SK-N-SH (cell line): Measurements from ENCODE around the gene PTPRD. TPM values are rescaled to one million over a fixed set of nuclear protein-coding genes. Genes with fewer than 3 reads are reported as not detected.

Experiments
- CTCF ChIA-PET: fragments of 300-600, 350-600 bp; formaldehyde crosslinking; extraction: SDS; loops from one replicate; lab custom pipeline; 2021; lab: Yijun Ruan, JAX
- POLR2A ChIA-PET: fragments of 350-600 bp; sonication (Branson Sonifier 250); formaldehyde crosslinking; extraction: SDS; loops from one replicate; lab custom pipeline; 2020; ENCODE audit warnings: antibody characterized with exemption, inconsistent platforms; lab: Yijun Ruan, JAX
- DNase-seq: peaks from one replicate; pipeline ENCODE4 v3.0.0; 2012
- H2AFZ ChIP-seq: fragments of 200-600 bp; sonication (generic); 2 replicates; pipeline ENCODE4 v1.8.1; 2016; ENCODE audit warnings: antibody characterized with exemption, mild to moderate bottlenecking, low read depth
- H3F3A ChIP-seq: fragments of 200-600 bp; sonication (generic); replicated peaks from 2 replicates; pipeline ENCODE3; 2016; ENCODE audit warnings: antibody characterized with exemption, mild to moderate bottlenecking; ENCODE audit not compliant: insufficient read depth
- H3K27ac ChIP-seq, 2 experiments: fragments of 200-500 bp in 1 of 2; fragments of 200-600 bp in 1 of 2; sonication (Bioruptor generic) in 1 of 2; sonication (generic), shearing (Covaris generic) in 1 of 2; 2 replicates each; pipeline versions ENCODE4 v1.5.1 to v1.6.1; 2014 to 2016; ENCODE audit warnings: low read depth in 2 of 2, inconsistent platforms in 1 of 2, low read length in 1 of 2, mild to moderate bottlenecking in 1 of 2, mixed read lengths in 1 of 2
- H3K27me3 ChIP-seq: fragments of 200-600 bp; sonication (generic), shearing (Covaris generic); 2 replicates; pipeline ENCODE4 v1.6.1; 2016; ENCODE audit warnings: mixed run types; ENCODE audit not compliant: insufficient read depth
- H3K36me3 ChIP-seq, 2 experiments: fragments of 200-500 bp in 1 of 2; fragments of 200-600 bp in 1 of 2; sonication (Bioruptor generic) in 1 of 2; sonication (generic) in 1 of 2; replicated peaks in 1 of 2; 2 replicates each; pipeline versions ENCODE3 to v1.5.1; 2014 to 2016; ENCODE audit warnings: low read length in 1 of 2, mild to moderate bottlenecking in 1 of 2; ENCODE audit not compliant: insufficient read depth in 2 of 2, control insufficient read depth in 1 of 2
- H3K4me1 ChIP-seq, 2 experiments: fragments of 200-500 bp in 1 of 2; fragments of 200-600 bp in 1 of 2; sonication (Bioruptor generic) in 1 of 2; sonication (generic), shearing (Covaris generic) in 1 of 2; 2 replicates each; pipeline versions ENCODE4 v1.5.1 to v1.6.1; 2014 to 2016; ENCODE audit warnings: low read depth in 1 of 2, low read length in 1 of 2, mixed run types in 1 of 2; ENCODE audit not compliant: insufficient read depth in 2 of 2, control insufficient read depth in 1 of 2
- H3K4me2 ChIP-seq: fragments of 200-600 bp; sonication (generic), shearing (Covaris generic); 2 replicates; pipeline ENCODE4 v1.6.1; 2017; ENCODE audit warnings: mixed run types
- H3K4me3 ChIP-seq, 2 experiments: fragments of 200-500 bp in 1 of 2; fragments of 200-600 bp in 1 of 2; sonication (Bioruptor generic) in 1 of 2; sonication (generic), shearing (Covaris generic) in 1 of 2; 2 replicates each; pipeline versions ENCODE4 v1.5.1 to v1.8.1; 2014 to 2016; ENCODE audit warnings: low read depth in 2 of 2, inconsistent platforms in 1 of 2, low read length in 1 of 2, mild to moderate bottlenecking in 1 of 2, mixed read lengths in 1 of 2, moderate library complexity in 1 of 2
- H3K79me2 ChIP-seq: fragments of 200-600 bp; sonication (generic); 2 replicates; pipeline ENCODE4 v1.8.1; 2017; ENCODE audit warnings: mild to moderate bottlenecking; ENCODE audit not compliant: insufficient read depth
- H3K9ac ChIP-seq: fragments of 200-600 bp; sonication (generic); 2 replicates; pipeline ENCODE4 v1.6.1; 2017; ENCODE audit warnings: mixed run types
- H3K9me2 ChIP-seq: fragments of 200-600 bp; sonication (generic); 2 replicates; pipeline ENCODE4 v1.6.1; 2017; ENCODE audit warnings: mixed run types
- H3K9me3 ChIP-seq: fragments of 200-600 bp; sonication (generic); 2 replicates; pipeline ENCODE4 v1.6.1; 2017; ENCODE audit warnings: mixed run types, mild to moderate bottlenecking, moderate library complexity
- H4K20me1 ChIP-seq: fragments of 200-600 bp; sonication (generic); 2 replicates; pipeline ENCODE4 v1.6.1; 2017; ENCODE audit warnings: mild to moderate bottlenecking, mixed run types; ENCODE audit not compliant: insufficient read depth
- ELF1 ChIP-seq: IDR thresholded peaks from 2 replicates; pipeline ENCODE4 v1.4.0; 2012
- EP300 ChIP-seq, 2 experiments: IDR thresholded peaks; 2 replicates each; pipeline versions ENCODE4 v1.4.0 to v1.6.1; 2012; ENCODE audit warnings: borderline replicate concordance in 1 of 2, low read depth in 1 of 2, low read length in 1 of 2
- FOXM1 ChIP-seq: IDR thresholded peaks from 2 replicates; pipeline ENCODE4 v1.4.0; 2012; ENCODE audit warnings: low read depth, mild to moderate bottlenecking
- JUND ChIP-seq: IDR thresholded peaks from 2 replicates; pipeline ENCODE4 v1.4.0; 2012
- NRF1 ChIP-seq: IDR thresholded peaks from 2 replicates; pipeline ENCODE4 v1.6.1; 2012; ENCODE audit warnings: low read depth, mild to moderate bottlenecking, low read length
- POLR2AphosphoS5 ChIP-seq: IDR thresholded peaks from 2 replicates; pipeline ENCODE4 v1.6.1; 2012; ENCODE audit warnings: low read depth, low read length
- RAD21 ChIP-seq: IDR thresholded peaks from 2 replicates; pipeline ENCODE4 v1.6.1; 2012; ENCODE audit warnings: mild to moderate bottlenecking, low read length
- RCOR1 ChIP-seq: fragments of 150-350 bp; IDR thresholded peaks from 2 replicates; pipeline ENCODE4 v1.6.1; 2017; ENCODE audit warnings: antibody characterized with exemption, low read length
- RFX5 ChIP-seq: IDR thresholded peaks from 2 replicates; pipeline ENCODE4 v1.6.1; 2012; ENCODE audit warnings: mild to moderate bottlenecking, improper control_type of control experiment, low read length
- TAF1 ChIP-seq: IDR thresholded peaks from 2 replicates; pipeline ENCODE4 v1.6.1; 2012; ENCODE audit warnings: low read depth, mild to moderate bottlenecking, low read length, moderate library complexity, borderline replicate concordance
- TEAD4 ChIP-seq: IDR thresholded peaks from 2 replicates; pipeline ENCODE4 v1.4.0; 2012; ENCODE audit warnings: mild to moderate bottlenecking, borderline replicate concordance; ENCODE audit not compliant: insufficient read depth
- YY1 ChIP-seq: IDR thresholded peaks from 2 replicates; pipeline ENCODE4 v1.4.0; 2012; ENCODE audit warnings: low read depth, mild to moderate bottlenecking
- WGBS: methylation state at CpG from one replicate; pipeline ENCODE4 v1.1.6; 2017; ENCODE audit warnings: low lambda C conversion rate; 5-methylcytosine and 5-hydroxymethylcytosine counted together
- polyA plus RNA-seq, 3 experiments: library from polyadenylated mRNA; depleted of rRNA; stranded (reverse); fragments of >200 nt; gene quantifications; 2 replicates each; pipeline ENCODE4 v1.2.3, GENCODE V29; 2012
- TF ChIP-seq, protein P1 (sequence below): fragments of 150-350 bp; IDR thresholded peaks from 2 replicates; pipeline ENCODE4 v1.6.1; 2017; ENCODE audit warnings: antibody characterized with exemption, low read length, low read depth, borderline replicate concordance
- TF ChIP-seq, protein P2 (sequence below): fragments of 200-600 bp; sonication (generic); IDR thresholded peaks from 2 replicates; pipeline ENCODE4 v1.6.1; 2017; ENCODE audit warnings: antibody characterized with exemption, mild to moderate bottlenecking, moderate library complexity
- TF ChIP-seq, protein P3 (sequence below): IDR thresholded peaks from 2 replicates; pipeline ENCODE4; 2012
- TF ChIP-seq, protein P4 (sequence below): IDR thresholded peaks from 2 replicates; pipeline ENCODE4 v1.6.1; 2012; ENCODE audit warnings: mild to moderate bottlenecking, low read depth, low read length, moderate library complexity

The PTPRD gene
- polyA plus RNA-seq, 1 of the 3 experiments (the other 2 are of a cell fraction): 0.15 TPM

DNA sequence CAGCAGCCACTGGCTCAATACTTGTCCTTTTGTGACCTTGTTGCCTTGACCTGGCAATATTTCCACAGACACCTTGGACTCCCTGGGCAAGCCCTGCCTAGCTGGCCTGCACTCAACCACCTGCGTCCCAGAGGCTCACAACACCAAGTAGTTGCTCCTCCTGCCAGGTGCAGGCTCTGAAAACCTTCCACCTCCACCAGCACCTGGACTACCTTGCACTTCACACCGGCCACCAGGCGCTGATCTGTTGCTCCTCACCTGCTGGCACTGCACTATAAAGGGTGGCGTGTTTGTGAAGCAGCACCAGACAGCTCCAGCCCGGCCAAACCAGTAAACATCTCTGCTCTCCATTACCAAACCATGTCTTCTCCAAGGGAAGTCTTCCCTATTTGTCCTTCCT, 997.7 kb downstream of the PTPRD start (continued):
- TF ChIP-seq RAD21 (no peak), JUND (no peak), YY1 (no peak), RCOR1 (no peak), EP300 (IDR thresholded peaks at IDR 0.05; ENCODE audit: borderline replicate concordance in 1 of 2, low read depth in 1 of 2, low read length in 1 of 2) (no peak), TAF1 (no peak), RFX5 (no peak), POLR2AphosphoS5 (no peak), ELF1 (no peak)
- TF ChIP-seq, protein P1, sequence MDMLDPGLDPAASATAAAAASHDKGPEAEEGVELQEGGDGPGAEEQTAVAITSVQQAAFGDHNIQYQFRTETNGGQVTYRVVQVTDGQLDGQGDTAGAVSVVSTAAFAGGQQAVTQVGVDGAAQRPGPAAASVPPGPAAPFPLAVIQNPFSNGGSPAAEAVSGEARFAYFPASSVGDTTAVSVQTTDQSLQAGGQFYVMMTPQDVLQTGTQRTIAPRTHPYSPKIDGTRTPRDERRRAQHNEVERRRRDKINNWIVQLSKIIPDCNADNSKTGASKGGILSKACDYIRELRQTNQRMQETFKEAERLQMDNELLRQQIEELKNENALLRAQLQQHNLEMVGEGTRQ: no peak

DNA sequence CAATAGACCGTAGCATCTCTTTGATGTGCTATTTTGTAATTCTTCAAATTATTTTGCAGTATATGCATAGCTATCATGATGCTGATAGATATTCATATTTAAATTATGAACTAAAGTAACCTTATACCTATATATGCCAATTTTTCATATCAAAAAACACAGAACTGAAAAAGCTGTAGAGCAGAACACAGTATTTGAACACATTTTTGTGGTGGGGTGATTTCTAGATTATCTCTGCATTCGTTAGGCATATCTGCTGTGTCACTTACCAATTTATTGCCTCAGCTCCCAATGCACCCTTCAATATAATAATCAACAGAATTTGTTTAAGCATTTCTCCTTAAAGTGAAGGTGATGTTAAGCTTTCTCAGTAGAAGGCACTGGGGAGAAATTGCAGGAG, 998.2 kb downstream of the PTPRD start:
- TF ChIP-seq, protein P2, sequence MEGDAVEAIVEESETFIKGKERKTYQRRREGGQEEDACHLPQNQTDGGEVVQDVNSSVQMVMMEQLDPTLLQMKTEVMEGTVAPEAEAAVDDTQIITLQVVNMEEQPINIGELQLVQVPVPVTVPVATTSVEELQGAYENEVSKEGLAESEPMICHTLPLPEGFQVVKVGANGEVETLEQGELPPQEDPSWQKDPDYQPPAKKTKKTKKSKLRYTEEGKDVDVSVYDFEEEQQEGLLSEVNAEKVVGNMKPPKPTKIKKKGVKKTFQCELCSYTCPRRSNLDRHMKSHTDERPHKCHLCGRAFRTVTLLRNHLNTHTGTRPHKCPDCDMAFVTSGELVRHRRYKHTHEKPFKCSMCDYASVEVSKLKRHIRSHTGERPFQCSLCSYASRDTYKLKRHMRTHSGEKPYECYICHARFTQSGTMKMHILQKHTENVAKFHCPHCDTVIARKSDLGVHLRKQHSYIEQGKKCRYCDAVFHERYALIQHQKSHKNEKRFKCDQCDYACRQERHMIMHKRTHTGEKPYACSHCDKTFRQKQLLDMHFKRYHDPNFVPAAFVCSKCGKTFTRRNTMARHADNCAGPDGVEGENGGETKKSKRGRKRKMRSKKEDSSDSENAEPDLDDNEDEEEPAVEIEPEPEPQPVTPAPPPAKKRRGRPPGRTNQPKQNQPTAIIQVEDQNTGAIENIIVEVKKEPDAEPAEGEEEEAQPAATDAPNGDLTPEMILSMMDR: no peak
- TF ChIP-seq, protein P1: no peak
- TF ChIP-seq, protein P3, sequence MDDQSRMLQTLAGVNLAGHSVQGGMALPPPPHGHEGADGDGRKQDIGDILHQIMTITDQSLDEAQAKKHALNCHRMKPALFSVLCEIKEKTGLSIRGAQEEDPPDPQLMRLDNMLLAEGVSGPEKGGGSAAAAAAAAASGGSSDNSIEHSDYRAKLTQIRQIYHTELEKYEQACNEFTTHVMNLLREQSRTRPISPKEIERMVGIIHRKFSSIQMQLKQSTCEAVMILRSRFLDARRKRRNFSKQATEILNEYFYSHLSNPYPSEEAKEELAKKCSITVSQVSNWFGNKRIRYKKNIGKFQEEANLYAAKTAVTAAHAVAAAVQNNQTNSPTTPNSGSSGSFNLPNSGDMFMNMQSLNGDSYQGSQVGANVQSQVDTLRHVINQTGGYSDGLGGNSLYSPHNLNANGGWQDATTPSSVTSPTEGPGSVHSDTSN: no peak
- TF ChIP-seq, protein P4, sequence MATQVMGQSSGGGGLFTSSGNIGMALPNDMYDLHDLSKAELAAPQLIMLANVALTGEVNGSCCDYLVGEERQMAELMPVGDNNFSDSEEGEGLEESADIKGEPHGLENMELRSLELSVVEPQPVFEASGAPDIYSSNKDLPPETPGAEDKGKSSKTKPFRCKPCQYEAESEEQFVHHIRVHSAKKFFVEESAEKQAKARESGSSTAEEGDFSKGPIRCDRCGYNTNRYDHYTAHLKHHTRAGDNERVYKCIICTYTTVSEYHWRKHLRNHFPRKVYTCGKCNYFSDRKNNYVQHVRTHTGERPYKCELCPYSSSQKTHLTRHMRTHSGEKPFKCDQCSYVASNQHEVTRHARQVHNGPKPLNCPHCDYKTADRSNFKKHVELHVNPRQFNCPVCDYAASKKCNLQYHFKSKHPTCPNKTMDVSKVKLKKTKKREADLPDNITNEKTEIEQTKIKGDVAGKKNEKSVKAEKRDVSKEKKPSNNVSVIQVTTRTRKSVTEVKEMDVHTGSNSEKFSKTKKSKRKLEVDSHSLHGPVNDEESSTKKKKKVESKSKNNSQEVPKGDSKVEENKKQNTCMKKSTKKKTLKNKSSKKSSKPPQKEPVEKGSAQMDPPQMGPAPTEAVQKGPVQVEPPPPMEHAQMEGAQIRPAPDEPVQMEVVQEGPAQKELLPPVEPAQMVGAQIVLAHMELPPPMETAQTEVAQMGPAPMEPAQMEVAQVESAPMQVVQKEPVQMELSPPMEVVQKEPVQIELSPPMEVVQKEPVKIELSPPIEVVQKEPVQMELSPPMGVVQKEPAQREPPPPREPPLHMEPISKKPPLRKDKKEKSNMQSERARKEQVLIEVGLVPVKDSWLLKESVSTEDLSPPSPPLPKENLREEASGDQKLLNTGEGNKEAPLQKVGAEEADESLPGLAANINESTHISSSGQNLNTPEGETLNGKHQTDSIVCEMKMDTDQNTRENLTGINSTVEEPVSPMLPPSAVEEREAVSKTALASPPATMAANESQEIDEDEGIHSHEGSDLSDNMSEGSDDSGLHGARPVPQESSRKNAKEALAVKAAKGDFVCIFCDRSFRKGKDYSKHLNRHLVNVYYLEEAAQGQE: no peak
- TF ChIP-seq NRF1 (no peak), FOXM1 (no peak), EP300 (IDR thresholded peaks at IDR 0.05; ENCODE audit: borderline replicate concordance in 1 of 2, low read depth in 1 of 2, low read length in 1 of 2) (no peak), TEAD4 (no peak)
- TF ChIP-seq, all 33 proteins: peak for 0
- Histone ChIP-seq H3K27ac (no peak overlapping the region), H2AFZ (no peak overlapping the region), H3K4me2 (no peak overlapping the region), H3K36me3 (no peaks in the 10 kb centered on the region), H3K4me3 (no peak overlapping the region), H4K20me1 (no peaks in the 10 kb centered on the region), H3K9ac (no peak overlapping the region), H3K4me1 (peaks cover 0 to 4% of the 10 kb centered on the region in 2 experiments; a peak in 2 of 4 replicates), H3K79me2 (no peaks in the 10 kb centered on the region), H3K27me3 (no peaks in the 10 kb centered on the region), H3K9me3 (no peaks in the 10 kb centered on the region), H3F3A (no peaks in the 10 kb centered on the region), H3K9me2 (no peaks in the 10 kb centered on the region)
- no peak for DNase-seq
- WGBS: 33% methylated on average over 2 of the region's 2 CpGs
- ChIA-PET POLR2A (no interaction called here), CTCF (interaction anchor here (0.6 to 2.1 kb wide), 5 partner anchors 9 to 328 kb away, joined by 3 to 5 read pairs (median 3); no protein-coding TSS in a partner anchor)
